HG03159 (cell line): Measurements from ENCODE around the gene EXOG.

Source experiments
- ATAC-seq: cut with Tn5 transposase; IDR thresholded peaks from one replicate; pipeline ENCODE4 v1.9.1; 2021; ENCODE audit warnings: mild to moderate bottlenecking, moderate library complexity; ENCODE audit not compliant: unreplicated experiment

Gene EXOG

GRCh38 chr3:38496131-38496910, at the start of gene EXOG:
Gene EXOG, plus strand, starts transcription at chr3:38496340. Its CDS starts 28 bp downstream, at chr3:38496368.
- peak; percentile 93 for ATAC-seq

DNA sequence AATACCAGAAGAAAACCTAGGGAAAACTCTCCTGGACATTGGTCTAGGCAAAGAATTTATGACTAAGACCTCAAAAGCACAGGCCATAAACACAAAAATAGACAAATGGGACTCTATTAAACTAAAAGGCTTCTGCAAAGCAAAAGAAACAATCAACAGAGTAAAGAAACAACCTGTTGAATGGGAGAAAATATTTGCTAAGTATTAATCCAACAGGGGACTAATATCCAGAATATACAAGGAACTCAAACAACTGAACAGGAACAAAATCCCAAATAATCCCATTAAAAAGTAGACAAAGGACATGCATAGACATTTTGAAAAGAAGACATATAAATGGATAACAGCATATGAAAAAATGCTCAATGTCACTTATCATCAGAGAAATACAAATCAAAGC, 49.3 kb upstream of the EXOG start:
- ATAC-seq: no peak

DNA sequence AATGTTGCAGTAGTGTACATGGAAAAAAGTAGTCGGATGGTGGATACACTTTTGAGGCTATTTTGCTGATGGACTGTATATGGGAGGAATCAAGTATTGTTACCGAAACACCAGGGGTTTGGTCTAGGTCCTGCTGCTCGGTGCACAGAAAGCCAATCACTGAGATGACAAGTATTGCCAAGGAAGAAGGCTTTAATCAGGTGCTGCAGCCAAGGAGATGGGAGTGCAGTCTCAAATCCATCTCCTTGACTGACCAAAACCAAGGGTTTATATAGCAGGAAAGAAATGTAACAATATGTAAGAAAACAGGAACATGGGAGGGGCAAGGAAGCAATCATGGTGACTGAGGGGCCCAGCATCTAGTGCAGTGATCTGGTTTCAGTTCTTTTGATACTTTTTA, 45.3 kb upstream of the EXOG start:
- ATAC-seq: no peak

- peak; percentile 37 for ATAC-seq
Observed at GRCh38 chr3:38453075-38453912, 42.8 kb upstream of the EXOG start, which contains the start of gene ACVR2B. Gene ACVR2B, plus strand, starts transcription at chr3:38453890. Its CDS starts 433 bp downstream, at chr3:38454323.

DNA sequence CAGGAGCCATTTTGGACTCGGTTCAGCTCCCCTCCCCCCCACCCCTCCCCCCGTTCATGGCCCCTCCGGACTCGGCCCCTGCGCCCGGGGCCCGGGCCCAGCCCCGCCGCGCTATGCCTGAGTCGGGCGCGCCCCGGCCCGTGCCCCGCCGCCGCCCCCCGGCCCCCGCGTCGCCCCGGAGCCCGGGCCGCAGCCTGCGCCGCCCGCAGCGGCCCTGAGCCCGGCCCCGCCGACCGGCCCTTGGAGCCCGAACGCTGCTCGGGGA, 42.3 kb upstream of the EXOG start:
- ATAC-seq: no peak

GRCh38 chr3:38454178-38454883, 41.8 kb upstream of the EXOG start:
- ATAC-seq: peak; percentile 43

- ATAC-seq: no peak
Observed at GRCh38 chr3:38454884-38455638, 41.1 kb upstream of the EXOG start.

GRCh38 chr3:38455639-38456430, 40.3 kb upstream of the EXOG start:
- ATAC-seq: no peak

DNA sequence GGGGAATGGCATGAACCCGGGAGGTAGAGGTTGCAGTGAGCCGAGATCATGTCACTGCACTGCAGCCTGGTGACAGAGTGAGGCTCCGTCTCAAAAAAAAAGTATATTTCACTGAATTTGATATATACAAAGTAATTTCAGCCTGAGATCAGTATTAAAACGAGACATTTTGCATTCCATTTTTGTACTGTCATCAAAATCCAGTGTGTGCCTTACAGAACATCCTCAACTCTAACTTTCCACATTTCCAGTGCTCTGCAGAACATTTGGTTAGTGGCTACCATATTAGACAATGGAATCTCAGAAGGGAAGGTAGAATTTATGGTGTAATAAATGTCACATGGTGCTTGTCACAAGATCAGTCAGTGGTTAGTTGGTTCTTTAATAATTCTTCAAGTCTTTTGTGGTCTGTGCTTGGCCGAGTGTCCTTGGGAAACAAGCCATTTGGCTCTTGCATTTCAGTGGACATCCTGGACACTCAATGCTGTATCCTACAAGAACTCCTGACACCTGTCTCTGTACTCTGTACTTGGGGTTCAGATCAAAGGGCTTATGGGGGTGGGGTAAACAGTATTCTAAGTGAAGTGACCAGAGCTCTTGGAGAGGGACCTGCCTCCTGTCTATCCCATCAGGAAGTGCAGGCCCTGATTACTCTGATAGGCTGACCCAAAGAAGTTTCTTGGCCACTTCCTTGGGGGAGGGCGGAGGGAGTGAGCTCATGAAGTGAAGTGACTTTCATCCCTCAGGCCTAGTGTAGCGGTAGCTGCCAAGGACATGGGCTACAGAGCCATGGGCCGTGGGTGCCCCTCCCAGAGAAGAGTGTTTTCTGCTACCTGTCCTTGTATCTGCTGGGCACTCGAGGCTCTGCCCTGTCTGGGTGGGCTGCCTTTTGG, 38.8 kb upstream of the EXOG start:
- no peak for ATAC-seq

GRCh38 chr3:38458796-38459498, 37.2 kb upstream of the EXOG start:
- no peak for ATAC-seq

- no peak for ATAC-seq
Observed at GRCh38 chr3:38459499-38460048, 36.6 kb upstream of the EXOG start.

DNA sequence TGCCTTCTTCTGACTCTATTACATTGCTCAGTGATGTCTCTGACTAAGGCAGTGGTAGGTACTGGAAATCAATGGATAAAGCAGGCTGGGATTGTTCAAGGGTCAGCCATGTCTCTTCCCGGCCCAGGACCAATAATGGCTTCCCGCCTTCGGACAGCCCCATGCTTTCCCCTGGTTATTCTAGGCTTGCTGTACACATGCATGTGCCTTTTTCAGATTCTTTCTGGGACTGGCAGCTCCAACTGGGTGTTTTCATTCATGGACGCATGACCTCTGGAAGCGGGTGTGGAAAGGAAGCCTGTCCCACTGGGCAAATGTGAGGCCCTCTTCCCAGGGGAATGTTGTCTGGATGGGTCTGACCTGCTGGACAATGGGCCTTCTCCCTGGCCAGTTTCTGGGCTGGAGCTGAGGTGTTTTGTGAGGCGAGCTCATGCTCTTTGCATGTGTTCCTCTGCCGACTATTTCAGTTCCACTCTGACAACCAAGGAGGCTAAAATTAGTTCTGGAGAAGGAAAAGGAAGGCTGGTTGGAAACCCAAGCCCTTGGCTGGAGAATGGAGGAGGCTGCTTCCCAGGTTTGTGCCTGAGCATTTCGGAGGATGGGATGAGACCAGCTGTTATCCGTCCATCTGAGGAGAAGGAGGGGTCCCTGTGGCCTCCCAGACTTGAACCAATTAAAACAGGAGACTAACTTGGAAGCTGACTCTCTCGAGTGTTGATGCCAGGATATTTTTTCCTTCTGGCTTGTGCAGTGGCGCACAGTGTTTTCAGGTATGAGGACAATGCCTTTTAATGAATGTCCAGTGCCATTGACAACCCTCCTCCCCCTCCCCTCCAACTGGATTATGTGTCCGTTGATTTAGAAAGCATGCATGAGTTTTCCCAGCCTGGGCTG, 35.5 kb upstream of the EXOG start:
- ATAC-seq: no peak

GRCh38 chr3:38465588-38466154, 30.5 kb upstream of the EXOG start:
- no peak for ATAC-seq

DNA sequence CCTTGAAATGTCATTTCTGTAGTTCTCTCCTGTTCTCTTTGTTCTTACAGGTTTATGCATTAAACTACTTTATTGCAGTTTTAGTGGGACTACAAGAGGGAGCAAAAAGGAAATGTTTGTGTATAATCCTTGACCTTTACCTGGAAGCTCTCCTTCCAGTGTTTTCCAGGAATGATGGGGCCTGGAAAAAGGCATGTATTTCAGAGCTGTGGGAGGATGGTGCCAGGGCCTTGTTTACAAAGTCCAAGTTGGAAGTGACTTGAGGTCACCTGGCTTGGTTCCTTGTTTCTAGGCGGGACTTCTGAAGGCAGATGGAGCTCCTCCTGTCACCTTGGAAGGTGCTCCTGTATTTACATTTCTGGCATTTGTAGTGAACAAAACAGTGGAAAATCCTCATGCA, 27.4 kb upstream of the EXOG start:
- ATAC-seq: no peak

DNA sequence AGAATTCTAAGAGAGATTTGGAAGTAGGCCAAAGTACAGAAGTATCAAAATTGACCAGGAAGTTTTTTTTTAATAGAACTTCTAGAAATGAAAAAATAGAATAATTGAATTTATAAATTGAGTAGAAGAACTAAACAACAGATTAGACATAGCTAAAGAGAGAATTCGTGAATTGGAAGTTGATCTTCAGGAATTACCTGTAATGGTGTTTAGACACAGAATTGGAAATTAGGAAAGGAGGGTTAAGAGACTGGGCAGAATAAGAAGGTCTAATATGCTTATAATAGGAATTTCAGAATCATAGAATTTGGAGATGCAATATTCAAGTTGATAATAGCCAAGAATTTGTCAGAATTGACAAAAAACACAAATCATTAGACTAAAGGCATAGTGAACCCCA, 26.3 kb upstream of the EXOG start:
- ATAC-seq: no peak

DNA sequence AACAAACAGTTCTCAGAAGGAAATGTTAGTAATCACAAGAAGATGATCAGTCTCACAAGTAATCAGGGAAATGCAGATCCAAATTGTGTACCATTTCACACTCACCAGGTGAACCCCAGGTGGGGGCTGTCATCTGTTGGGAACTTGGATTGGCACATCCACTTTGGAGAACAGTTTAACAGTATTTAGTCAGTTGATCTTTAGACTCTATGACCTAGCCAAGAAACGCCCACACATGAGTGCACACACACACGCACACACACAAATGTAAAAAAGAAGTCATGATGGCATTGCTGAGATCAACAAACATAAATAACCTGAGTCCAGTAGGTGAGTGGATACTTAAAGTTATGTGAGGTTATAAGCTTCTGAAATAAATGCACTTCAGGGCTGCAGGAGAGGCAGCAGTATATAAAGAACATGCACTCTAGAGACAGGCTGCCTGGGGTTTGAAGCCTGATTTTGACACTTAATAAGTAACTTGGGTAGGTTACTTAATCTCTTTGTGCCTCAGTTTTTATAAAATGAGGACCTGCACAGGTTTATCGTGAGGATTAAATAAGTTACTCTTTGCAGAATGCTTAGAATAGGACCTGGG, 24.8 kb upstream of the EXOG start:
- no peak for ATAC-seq

GRCh38 chr3:38472342-38472741, 23.8 kb upstream of the EXOG start:
- no peak for ATAC-seq
